Keratinocyte (primary cell): ENCODE measurements around the gene CD81. TPM values are rescaled to one million over a fixed set of nuclear protein-coding genes. Genes with fewer than 3 reads are reported as not detected.
"Not testable (repeated sequence)": the region's sequence is repeated elsewhere in the genome, so short reads cannot be mapped to it uniquely, and the experiment has no call there.

Experiments used
- DNase-seq: peaks from one replicate; pipeline ENCODE4 v3.0.0-alpha.2; 2011; ENCODE audit warnings: low read depth, missing footprints, low spot score
- FAIRE-seq: peaks from 2 replicates; lab custom pipeline; 2011; peaks lifted over from hg19 to GRCh38; lab: Jason Lieb, UNC
- H2AFZ ChIP-seq: 2 replicates; pipeline ENCODE4 v1.6.0; 2012; ENCODE audit warnings: low read length, control low read depth, inconsistent platforms; ENCODE audit not compliant: control insufficient read depth
- H3K27ac ChIP-seq: 2 replicates; pipeline ENCODE4 v1.5.1; 2011; ENCODE audit warnings: low read length; ENCODE audit not compliant: control insufficient read depth, insufficient read depth
- H3K27me3 ChIP-seq: 3 replicates; pipeline ENCODE4 v1.6.0; 2011; ENCODE audit warnings: low read length; ENCODE audit not compliant: control insufficient read depth, insufficient read depth; ENCODE audit errors: extremely low read depth
- H3K36me3 ChIP-seq, 2 experiments: 2 replicates in 1 of 2; 3 replicates in 1 of 2; pipeline ENCODE4 v1.5.1; 2011; ENCODE audit warnings: low read length in 2 of 2, mild to moderate bottlenecking in 1 of 2; ENCODE audit not compliant: control insufficient read depth in 2 of 2, insufficient read depth in 2 of 2; ENCODE audit errors: extremely low read depth in 1 of 2
- H3K4me1 ChIP-seq: 3 replicates; pipeline ENCODE4 v1.5.1; 2011; ENCODE audit warnings: low read length; ENCODE audit not compliant: control insufficient read depth, insufficient read depth; ENCODE audit errors: extremely low read depth
- H3K4me2 ChIP-seq: 3 replicates; pipeline ENCODE4 v1.6.0; 2011; ENCODE audit warnings: low read depth, low read length; ENCODE audit not compliant: control insufficient read depth, insufficient read depth; ENCODE audit errors: extremely low read depth
- H3K4me3 ChIP-seq, 3 experiments: fragments of 200-600 bp in 1 of 3; sonication (generic) in 1 of 3; 2 replicates in 2 of 3; 3 replicates in 1 of 3; pipeline ENCODE4 v1.5.1; 2011 to 2016; ENCODE audit warnings: low read length in 3 of 3, mild to moderate bottlenecking in 3 of 3, control low read depth in 2 of 3, inconsistent platforms in 1 of 3, low read depth in 1 of 3, mixed read lengths in 1 of 3, mixed run types in 1 of 3, moderate library complexity in 1 of 3; ENCODE audit not compliant: control insufficient read depth in 2 of 3, insufficient read depth in 2 of 3; ENCODE audit errors: extremely low read depth in 1 of 3
- H3K79me2 ChIP-seq: 2 replicates; pipeline ENCODE4 v1.6.0; 2012; ENCODE audit warnings: low read length; ENCODE audit not compliant: control insufficient read depth, insufficient read depth
- H3K9ac ChIP-seq: 3 replicates; pipeline ENCODE4 v1.6.0; 2011; ENCODE audit warnings: low read length; ENCODE audit not compliant: control insufficient read depth, insufficient read depth; ENCODE audit errors: extremely low read depth
- H3K9me1 ChIP-seq: 3 replicates; pipeline ENCODE4 v1.6.0; 2011; ENCODE audit warnings: low read length; ENCODE audit not compliant: control insufficient read depth, insufficient read depth; ENCODE audit errors: extremely low read depth
- H3K9me3 ChIP-seq: 2 replicates; pipeline ENCODE4 v1.5.1; 2012; ENCODE audit warnings: low read depth, low read length; ENCODE audit not compliant: control insufficient read depth
- H4K20me1 ChIP-seq: 3 replicates; pipeline ENCODE4 v1.6.0; 2011; ENCODE audit warnings: low read length; ENCODE audit not compliant: control insufficient read depth, insufficient read depth; ENCODE audit errors: extremely low read depth
- CTCF ChIP-seq, 3 experiments: IDR thresholded peaks in 1 of 3; conservative IDR thresholded peaks in 1 of 3; optimal IDR thresholded peaks in 1 of 3; 2 replicates in 2 of 3; 3 replicates in 1 of 3; pipeline versions ENCODE3 to v1.5.1; 2011; ENCODE audit warnings: low read length in 3 of 3, mild to moderate bottlenecking in 3 of 3, moderate library complexity in 2 of 3, control low read depth in 1 of 3, inconsistent platforms in 1 of 3; ENCODE audit not compliant: insufficient read depth in 2 of 3; ENCODE audit errors: extremely low read depth in 1 of 3
- EZH2 ChIP-seq: IDR thresholded peaks from one replicate; pipeline ENCODE4 v1.6.1; 2012; ENCODE audit warnings: inconsistent platforms, mild to moderate bottlenecking, low read length, moderate library complexity
- dilution Hi-C: fragments of 300-500 bp; cut with MboI; formaldehyde crosslinking; loops from one replicate; pipeline ENCODE4 v1.7.0; 2020; ENCODE audit warnings: low sequenced_read_pairs; ENCODE audit not compliant: extremely low pct_ligation_motif_present
- polyA plus RNA-seq, 5 experiments: library from polyadenylated mRNA; depleted of rRNA in 3 of 5; stranded (reverse) in 3 of 5; stranded (forward) in 1 of 5; unstranded in 1 of 5; fragments of >200 nt; gene quantifications; 1 replicate in 1 of 5; 2 replicates in 3 of 5; 3 replicates in 1 of 5; pipeline versions ENCODE4 v1.2.1 to v1.2.3, GENCODE V29; 2011 to 2012; ENCODE audit warnings: missing spikeins in 2 of 5, low read depth in 1 of 5, low replicate concordance in 1 of 5

CD81 gene
- polyA plus RNA-seq, 1 donor (not counting 4 experiments of a cell fraction or from before 2014, with no cell fraction given), result 194 TPM

DNA sequence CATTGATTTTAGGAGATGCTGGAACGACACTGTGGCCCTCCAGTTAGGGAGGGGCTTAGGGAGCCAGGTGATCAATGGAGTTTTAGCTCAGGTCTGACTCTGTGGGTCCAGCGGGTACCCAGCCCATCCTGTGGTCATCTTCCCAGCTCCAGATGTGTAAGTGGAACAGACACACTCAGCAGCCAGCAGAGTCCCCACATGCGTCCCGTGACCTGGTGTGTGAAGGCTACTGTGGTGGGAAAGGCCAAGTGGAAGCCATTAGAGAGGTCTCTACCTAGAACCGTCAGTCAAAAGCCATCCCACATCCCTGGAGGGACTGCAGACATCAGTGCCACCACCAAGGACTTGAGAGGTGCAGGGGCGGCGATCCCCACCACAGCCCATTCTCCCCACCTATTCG, 19.9 kb upstream of the CD81 start:
- Histone ChIP-seq H3K9ac (no peak overlapping the region), H3K79me2 (no peaks in the 10 kb centered on the region), H3K4me3 (no peak overlapping the region), H3K27me3 (no peaks in the 10 kb centered on the region), H4K20me1 (no peaks in the 10 kb centered on the region), H3K9me1 (no peaks in the 10 kb centered on the region), H3K9me3 (no peaks in the 10 kb centered on the region), H3K4me1 (no peaks in the 10 kb centered on the region), H3K36me3 (no peaks in the 10 kb centered on the region), H3K27ac (no peak overlapping the region), H2AFZ (no peak overlapping the region), H3K4me2 (no peak overlapping the region)
- FAIRE-seq, result no peak
- TF ChIP-seq CTCF (optimal IDR thresholded peaks at IDR 0.05 in 1 of 3, IDR thresholded peaks at IDR 0.05 in 1 of 3, conservative IDR thresholded peaks at IDR 0.05 in 1 of 3; ENCODE audit: extremely low read depth in 1 of 3, insufficient read depth in 2 of 3, low read length in 3 of 3) (no peak), EZH2 (no peak)
- no peak for DNase-seq
- dilution Hi-C loops, result no loop called here

DNA sequence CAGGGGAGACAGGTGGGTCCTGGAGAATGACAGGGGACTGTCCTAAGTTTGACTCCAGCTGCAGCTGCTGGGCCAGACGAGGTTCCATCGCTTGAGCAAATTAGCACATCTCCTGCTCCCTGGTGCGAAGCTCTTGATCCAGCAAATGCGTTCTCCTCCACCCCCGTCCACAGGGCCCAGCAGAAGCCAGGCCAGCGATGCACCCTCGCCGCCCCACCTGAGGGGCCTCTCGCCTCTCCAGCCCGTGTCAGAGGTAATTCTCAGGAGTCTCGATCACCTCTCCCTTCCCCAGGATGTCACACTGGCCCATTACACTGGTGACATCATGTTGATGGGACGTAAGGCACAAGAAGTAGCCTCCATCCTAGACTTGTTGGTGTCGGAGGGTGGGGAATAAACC, 19.5 kb upstream of the CD81 start:
- H3K27ac ChIP-seq, H3K79me2 ChIP-seq, H3K27me3 ChIP-seq, H3K4me3 ChIP-seq, DNase-seq, H3K9me3 ChIP-seq, H4K20me1 ChIP-seq, H3K4me2 ChIP-seq, H3K9ac ChIP-seq, H2AFZ ChIP-seq, dilution Hi-C loops, FAIRE-seq, H3K4me1 ChIP-seq, H3K9me1 ChIP-seq, H3K36me3 ChIP-seq: not testable (repeated sequence)

DNA sequence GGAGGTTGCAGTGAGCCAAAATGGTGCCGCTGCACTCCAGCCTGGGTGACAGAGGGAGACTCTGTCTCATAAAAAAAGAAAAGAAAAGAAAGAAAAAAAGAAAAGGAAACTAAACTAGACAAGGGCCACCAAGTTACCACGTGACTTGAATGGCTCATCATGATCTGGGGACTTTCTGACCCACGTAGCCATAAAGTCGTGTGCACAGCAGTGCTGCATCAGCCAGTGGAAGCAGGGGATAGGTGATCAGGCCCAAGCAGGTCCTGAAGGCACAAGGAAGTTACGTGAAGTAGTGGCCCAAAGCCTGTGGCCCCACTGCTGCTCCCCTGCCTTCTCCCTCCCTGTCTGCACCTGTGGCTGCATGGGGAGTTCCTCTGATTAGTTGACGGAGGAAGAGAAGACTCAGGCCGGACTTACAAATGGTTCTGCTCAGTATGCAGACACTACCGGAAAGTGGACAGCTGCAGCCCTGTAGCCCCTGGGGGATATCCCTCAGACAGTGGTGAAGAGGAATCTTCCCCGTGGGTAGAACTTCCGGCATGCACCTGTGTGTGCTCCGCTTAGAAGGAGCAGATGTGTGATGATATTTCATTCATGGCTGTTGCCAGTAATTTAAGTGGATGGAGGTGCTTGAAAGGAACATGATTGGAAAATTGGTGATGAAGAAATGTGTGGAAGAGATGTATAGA, 18.2 kb upstream of the CD81 start:
- H3K4me1 ChIP-seq, result no peaks in the 10 kb centered on the region
- H3K79me2 ChIP-seq, result no peaks in the 10 kb centered on the region
- no peaks in the 10 kb centered on the region for H3K9me3 ChIP-seq
- H3K27me3 ChIP-seq, result no peaks in the 10 kb centered on the region
- H3K9me1 ChIP-seq, result no peaks in the 10 kb centered on the region
- H2AFZ ChIP-seq, result no peak overlapping the region
- no peak for DNase-seq
- no peak overlapping the region for H3K4me3 ChIP-seq
- TF ChIP-seq CTCF (optimal IDR thresholded peaks at IDR 0.05 in 1 of 3, IDR thresholded peaks at IDR 0.05 in 1 of 3, conservative IDR thresholded peaks at IDR 0.05 in 1 of 3; ENCODE audit: extremely low read depth in 1 of 3, insufficient read depth in 2 of 3, low read length in 3 of 3), result no peak
- no peak for TF ChIP-seq EZH2
- dilution Hi-C loops, result no loop called here
- no peak overlapping the region for H3K27ac ChIP-seq
- no peak for FAIRE-seq
- no peaks in the 10 kb centered on the region for H3K36me3 ChIP-seq
- H3K4me2 ChIP-seq, result no peak overlapping the region
- H4K20me1 ChIP-seq, result no peaks in the 10 kb centered on the region
- no peak overlapping the region for H3K9ac ChIP-seq
